ENCODE results near the gene SUFU.

- peak in 4 of 11 experiments; percentile 6 to 42 (median 20) for TF ChIP-seq CTCF (IDR thresholded peaks at IDR 0.05 in 8 of 11, conservative IDR thresholded peaks at IDR 0.05 in 3 of 11)
- TF ChIP-seq POLR2A (IDR thresholded peaks at IDR 0.05): peak in 2 of 3 donors; percentile 48 to 71
Measured at GRCh38 chr10:102641880-102642735, 138.3 kb downstream of the SUFU start.

Measured in spleen (tissue), 7 donors.